ENCODE results near the gene RAB12.

The RAB12 gene

DNA sequence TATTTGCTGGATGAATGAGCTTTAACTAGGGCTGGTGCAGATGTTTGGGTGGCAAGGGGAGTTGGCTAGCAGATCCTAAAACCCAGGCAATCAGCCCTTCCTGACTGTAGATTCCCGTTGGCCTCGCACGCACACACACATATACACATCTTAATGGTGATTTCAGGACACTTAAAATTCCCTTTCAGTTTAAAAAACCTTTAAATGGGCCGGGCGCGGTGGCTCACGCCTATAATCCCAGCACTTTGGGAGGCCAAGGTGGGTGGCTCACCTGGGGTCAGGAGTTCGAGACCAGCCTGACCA is 76.6 kb downstream of the RAB12 start:
- DNase-seq = no peak

DNA sequence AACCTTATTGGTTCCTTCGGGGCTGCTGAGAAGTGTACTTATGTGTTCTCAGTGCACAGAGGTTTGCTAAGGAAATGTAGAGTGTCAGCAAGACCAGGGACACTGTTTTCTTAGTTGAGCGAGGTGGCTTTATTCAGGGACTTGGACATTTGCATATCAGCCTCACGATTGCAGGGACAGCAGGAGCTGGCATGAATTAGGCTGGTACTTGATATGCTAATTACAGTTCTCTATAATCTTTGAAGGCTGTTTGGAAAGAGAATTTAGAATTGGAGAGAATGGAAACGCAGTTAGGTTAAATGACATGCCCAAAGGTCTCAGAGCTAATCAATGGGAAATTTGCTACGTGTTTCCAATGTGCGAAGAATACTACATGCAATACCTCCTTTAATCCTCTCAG is 77.4 kb downstream of the RAB12 start:
- no peak for DNase-seq

DNA sequence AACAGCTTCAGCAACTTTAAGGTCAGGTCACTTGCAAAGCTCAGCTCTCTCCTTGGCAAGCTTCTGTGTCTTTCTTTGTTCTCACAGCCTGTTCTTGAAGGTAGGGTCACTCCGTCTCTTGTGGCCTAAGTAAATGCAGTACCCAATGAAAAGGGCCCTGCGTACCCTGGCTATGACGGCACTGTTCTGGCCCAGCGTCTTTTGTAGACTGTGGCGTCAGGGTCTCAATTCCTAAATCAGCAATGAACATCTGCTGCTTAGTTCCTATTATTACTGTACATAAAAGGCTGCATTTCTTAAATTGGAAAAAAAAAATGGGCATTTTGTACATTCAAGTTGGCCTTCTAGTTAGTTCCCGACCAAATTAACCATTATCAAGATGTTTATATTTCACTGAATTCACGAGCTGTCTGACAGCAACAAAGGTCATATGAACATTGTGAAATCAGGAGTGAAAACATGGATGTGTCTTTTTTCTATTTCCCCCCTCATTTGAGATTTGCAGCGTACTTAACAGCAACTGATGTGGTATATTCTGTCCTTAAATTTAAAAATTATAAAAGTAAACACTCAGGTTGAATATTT is 79.1 kb downstream of the RAB12 start:
- DNase-seq = no peak

DNA sequence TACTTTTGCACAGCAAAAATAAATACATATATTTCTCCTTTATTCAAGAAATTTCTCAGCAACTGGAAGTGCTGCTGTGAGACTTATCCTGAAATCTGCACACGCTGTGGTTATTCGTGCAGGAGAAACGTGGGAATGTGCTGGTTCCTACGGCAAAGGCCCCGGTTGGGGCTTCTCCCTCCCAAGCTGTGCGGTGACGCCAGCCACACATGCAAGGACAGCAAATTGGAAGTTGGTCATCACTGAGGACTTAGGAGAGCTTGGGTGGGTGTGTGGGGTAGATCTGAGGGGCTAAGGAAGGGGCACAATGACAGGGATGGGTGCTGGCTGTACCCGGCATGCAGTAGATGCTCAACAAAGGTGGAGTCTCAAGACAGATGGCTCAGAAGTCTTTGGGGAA is 79.6 kb downstream of the RAB12 start:
- DNase-seq = no peak
